ENCODE data around the gene AMOTL1. TPM values are rescaled to one million over a fixed set of nuclear protein-coding genes. Genes with fewer than 3 reads are reported as not detected.

AMOTL1 gene
- polyA plus RNA-seq, 1 experiment, result 43.7 TPM

DNA sequence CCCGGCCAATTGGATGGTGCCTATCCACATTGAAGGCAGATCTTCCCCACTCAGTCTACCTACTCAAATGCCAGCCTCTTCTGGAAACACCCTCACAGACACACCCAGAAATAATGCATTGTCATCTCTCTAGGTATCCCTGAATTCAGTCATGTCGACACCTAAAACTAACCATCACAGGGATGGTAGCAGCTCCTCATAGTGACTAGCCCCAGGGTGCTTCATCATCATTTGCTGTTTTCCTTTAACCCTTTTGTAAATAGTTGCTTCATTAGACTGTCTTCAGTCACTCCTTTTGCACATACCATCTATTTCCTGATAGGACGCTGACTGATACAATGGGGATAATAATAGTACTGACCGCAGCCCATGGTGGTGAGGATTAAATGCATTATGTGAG is 18.8 kb upstream of the AMOTL1 start:
- H3K9me3 ChIP-seq (ENCODE audit: control insufficient read depth, insufficient read depth, low read length), result no peaks in the 10 kb centered on the region
- no peaks in the 10 kb centered on the region for H3K27me3 ChIP-seq (ENCODE audit: control insufficient read depth, insufficient read depth, low read length)
- TF ChIP-seq, protein P1, sequence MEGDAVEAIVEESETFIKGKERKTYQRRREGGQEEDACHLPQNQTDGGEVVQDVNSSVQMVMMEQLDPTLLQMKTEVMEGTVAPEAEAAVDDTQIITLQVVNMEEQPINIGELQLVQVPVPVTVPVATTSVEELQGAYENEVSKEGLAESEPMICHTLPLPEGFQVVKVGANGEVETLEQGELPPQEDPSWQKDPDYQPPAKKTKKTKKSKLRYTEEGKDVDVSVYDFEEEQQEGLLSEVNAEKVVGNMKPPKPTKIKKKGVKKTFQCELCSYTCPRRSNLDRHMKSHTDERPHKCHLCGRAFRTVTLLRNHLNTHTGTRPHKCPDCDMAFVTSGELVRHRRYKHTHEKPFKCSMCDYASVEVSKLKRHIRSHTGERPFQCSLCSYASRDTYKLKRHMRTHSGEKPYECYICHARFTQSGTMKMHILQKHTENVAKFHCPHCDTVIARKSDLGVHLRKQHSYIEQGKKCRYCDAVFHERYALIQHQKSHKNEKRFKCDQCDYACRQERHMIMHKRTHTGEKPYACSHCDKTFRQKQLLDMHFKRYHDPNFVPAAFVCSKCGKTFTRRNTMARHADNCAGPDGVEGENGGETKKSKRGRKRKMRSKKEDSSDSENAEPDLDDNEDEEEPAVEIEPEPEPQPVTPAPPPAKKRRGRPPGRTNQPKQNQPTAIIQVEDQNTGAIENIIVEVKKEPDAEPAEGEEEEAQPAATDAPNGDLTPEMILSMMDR (IDR thresholded peaks at IDR 0.05; ENCODE audit: low read depth, low read length), result no peak
- ChIA-PET POLR2A (no interaction called here), CTCF (interaction anchor here (1.0 to 2.0 kb wide), 2 partner anchors 8 to 126 kb away, joined by 3 to 6 read pairs; no protein-coding TSS in a partner anchor)
- no peak for DNase-seq (ENCODE audit: low read depth, low spot score)
- no peak overlapping the region for H3K4me3 ChIP-seq (ENCODE audit: low read depth, low read length)
- no peak overlapping the region for H3K27ac ChIP-seq (ENCODE audit: low read depth, low read length)

GRCh38 chr11:94750319-94751217 is 17.6 kb upstream of the AMOTL1 start:
- H3K9me3 ChIP-seq (ENCODE audit: control insufficient read depth, insufficient read depth, low read length), result no peaks in the 10 kb centered on the region
- DNase-seq (ENCODE audit: low read depth, low spot score), result no peak
- no peak overlapping the region for H3K4me3 ChIP-seq (ENCODE audit: low read depth, low read length)
- no peak overlapping the region for H3K27ac ChIP-seq (ENCODE audit: low read depth, low read length)
- H3K27me3 ChIP-seq (ENCODE audit: control insufficient read depth, insufficient read depth, low read length), result no peaks in the 10 kb centered on the region
- ChIA-PET CTCF (interaction anchor here (2.0 kb wide), 1 partner anchor 9 kb away, joined by 6 read pairs; no protein-coding TSS in a partner anchor), POLR2A (no interaction called here)
- TF ChIP-seq, protein P1 (IDR thresholded peaks at IDR 0.05; ENCODE audit: low read depth, low read length), result no peak

DNA sequence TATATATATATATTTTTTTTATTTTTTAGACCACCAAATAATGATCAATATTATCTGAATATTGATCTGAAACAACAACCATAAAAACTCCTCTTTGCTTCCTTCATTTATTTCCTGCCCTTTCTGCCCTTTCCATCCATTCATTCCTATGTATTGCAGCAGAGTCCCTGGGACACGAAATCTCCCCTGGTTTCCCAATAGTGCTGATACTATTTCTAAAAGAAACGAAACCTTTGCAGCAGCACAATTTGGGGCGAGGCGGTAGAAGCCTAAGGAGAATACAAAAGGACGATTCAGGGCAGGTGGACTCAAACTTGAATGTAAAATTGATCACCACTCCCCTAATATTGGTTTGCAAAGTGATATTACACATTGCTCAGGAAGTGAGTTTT is 16.9 kb upstream of the AMOTL1 start:
- H3K4me3 ChIP-seq (ENCODE audit: low read depth, low read length), result no peak overlapping the region
- POLR2A ChIA-PET, result no interaction called here
- no peaks in the 10 kb centered on the region for H3K9me3 ChIP-seq (ENCODE audit: control insufficient read depth, insufficient read depth, low read length)

DNA sequence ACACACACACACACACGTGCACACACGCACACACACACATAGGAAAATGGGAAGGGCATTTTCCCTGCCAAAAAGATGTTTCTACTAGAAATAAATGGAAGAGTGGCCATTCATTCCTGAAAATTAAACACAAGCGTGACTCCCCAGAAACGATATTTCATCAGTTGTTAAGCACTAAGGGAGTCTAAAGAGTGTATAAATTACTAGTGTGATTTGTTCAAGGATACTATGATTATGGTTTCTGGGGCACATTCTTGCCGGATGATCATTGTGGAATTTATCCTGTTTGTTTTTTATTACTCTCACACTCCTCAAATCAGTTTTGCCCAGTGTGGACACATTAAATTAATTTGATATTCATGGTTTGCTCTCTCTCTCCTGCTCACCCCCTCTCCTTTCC is 16.4 kb upstream of the AMOTL1 start:
- Histone ChIP-seq H3K27ac (ENCODE audit: low read depth, low read length) (no peak overlapping the region), H3K4me3 (ENCODE audit: low read depth, low read length) (no peak overlapping the region), H3K9me3 (ENCODE audit: control insufficient read depth, insufficient read depth, low read length) (no peaks in the 10 kb centered on the region), H3K27me3 (ENCODE audit: control insufficient read depth, insufficient read depth, low read length) (no peaks in the 10 kb centered on the region)
- CTCF ChIA-PET, result no interaction called here
- no peak for DNase-seq (ENCODE audit: low read depth, low spot score)
- TF ChIP-seq, protein P1 (IDR thresholded peaks at IDR 0.05; ENCODE audit: low read depth, low read length), result no peak
- POLR2A ChIA-PET, result no interaction called here

More for the DNA sequence above, 16.9 kb upstream of the AMOTL1 start:
- DNase-seq (ENCODE audit: low read depth, low spot score), result no peak
- CTCF ChIA-PET, result no interaction called here
- Histone ChIP-seq H3K27me3 (ENCODE audit: control insufficient read depth, insufficient read depth, low read length) (no peaks in the 10 kb centered on the region), H3K27ac (ENCODE audit: low read depth, low read length) (no peak overlapping the region)
- TF ChIP-seq, protein P1 (IDR thresholded peaks at IDR 0.05; ENCODE audit: low read depth, low read length), result no peak

- TF ChIP-seq, protein P1 (IDR thresholded peaks at IDR 0.05; ENCODE audit: low read depth, low read length), result no peak
- Histone ChIP-seq H3K27ac (ENCODE audit: low read depth, low read length) (no peak overlapping the region), H3K9me3 (ENCODE audit: control insufficient read depth, insufficient read depth, low read length) (no peaks in the 10 kb centered on the region), H3K4me3 (ENCODE audit: low read depth, low read length) (no peak overlapping the region), H3K27me3 (ENCODE audit: control insufficient read depth, insufficient read depth, low read length) (no peaks in the 10 kb centered on the region)
- ChIA-PET POLR2A (interaction anchor here (0.7 kb wide), 1 partner anchor 82 kb away, joined by 14 read pairs; no protein-coding TSS in a partner anchor), CTCF (interaction anchor here (0.5 to 1.6 kb wide), 6 partner anchors 12 to 1710 kb away, joined by 4 to 9 read pairs (median 5); no protein-coding TSS in a partner anchor)
- no peak for DNase-seq (ENCODE audit: low read depth, low spot score)
Measured at GRCh38 chr11:94753630-94754029, 14.5 kb upstream of the AMOTL1 start.

Measured in AG04450 (cell line).